Measurements from ENCODE around the gene ASB9. TPM values are rescaled to one million over a fixed set of nuclear protein-coding genes. Genes with fewer than 3 reads are reported as not detected.

Gene ASB9
- total RNA-seq, 4 donors from 2014 or later: 1.9 to 4.0 (median 2.7) TPM

GRCh38 chrX:15301924-15302323, 32.0 kb upstream of the ASB9 start:
- no peak for TF ChIP-seq CTCF (IDR thresholded peaks at IDR 0.05)
- DNase-seq (ENCODE audit: low spot score) (no peak), ATAC-seq (ENCODE audit: low FRiP score) (peak; percentile 40)

- TF ChIP-seq CTCF (IDR thresholded peaks at IDR 0.05): no peak
- ATAC-seq (ENCODE audit: low FRiP score) (no peak), DNase-seq (ENCODE audit: low spot score) (no peak)
Measured at GRCh38 chrX:15299941-15300851, 30.3 kb upstream of the ASB9 start.

GRCh38 chrX:15298780-15299179, 28.9 kb upstream of the ASB9 start:
- TF ChIP-seq CTCF (IDR thresholded peaks at IDR 0.05): no peak
- ATAC-seq (ENCODE audit: low FRiP score): no peak
- no peak for DNase-seq (ENCODE audit: low spot score)

GRCh38 chrX:15298201-15298600, 28.3 kb upstream of the ASB9 start:
- ATAC-seq (ENCODE audit: low FRiP score) (no peak), DNase-seq (ENCODE audit: low spot score) (no peak)
- no peak for TF ChIP-seq CTCF (IDR thresholded peaks at IDR 0.05)

GRCh38 chrX:15293451-15293850, 23.6 kb upstream of the ASB9 start:
- DNase-seq (ENCODE audit: low spot score): no peak
- no peak for TF ChIP-seq CTCF (IDR thresholded peaks at IDR 0.05)
- ATAC-seq (ENCODE audit: low FRiP score): no peak

- ATAC-seq (ENCODE audit: low FRiP score): no peak
- no peak for TF ChIP-seq CTCF (IDR thresholded peaks at IDR 0.05)
- no peak for DNase-seq (ENCODE audit: low spot score)
Measured at GRCh38 chrX:15292861-15293260, 23.0 kb upstream of the ASB9 start.

GRCh38 chrX:15277604-15278003, 7.7 kb upstream of the ASB9 start:
- ATAC-seq (ENCODE audit: low FRiP score): no peak
- no peak for TF ChIP-seq CTCF (IDR thresholded peaks at IDR 0.05)

More at GRCh38 chrX:15277604-15278003, 7.7 kb upstream of the ASB9 start:
- no peak for DNase-seq (ENCODE audit: low spot score)
